IMR-90 (cell line): ENCODE measurements around the gene PRKN. TPM values are rescaled to one million over a fixed set of nuclear protein-coding genes. Genes with fewer than 3 reads are reported as not detected.

Source experiments
- ATAC-seq: fragments of 200-7000 bp; cut with Tn5 transposase; 2 replicates; pipeline ENCODE4 v1.9.1; 2020; ENCODE audit warnings: low read depth, mild to moderate bottlenecking, moderate library complexity
- BruUV-seq: library from RNA; stranded (reverse); fragments of 400-500 nt; replicated peaks from 2 replicates; lab custom pipeline; 2021; lab: Mats Ljungman, UMichigan
- CTCF ChIA-PET: fragments of 300-600 bp; formaldehyde crosslinking; extraction: SDS; loops from one replicate; lab custom pipeline; 2021; ENCODE audit warnings: antibody characterized with exemption; lab: Yijun Ruan, JAX
- POLR2A ChIA-PET: fragments of 300-600 bp; sonication (Branson Sonifier 250); formaldehyde crosslinking; loops from one replicate; lab custom pipeline; 2022; ENCODE audit warnings: antibody characterized with exemption; ENCODE audit not compliant: unreplicated experiment; lab: Charles Lee
- DNase-seq: peaks from one replicate; pipeline ENCODE4 v3.0.0; 2013
- H2AFZ ChIP-seq: replicated peaks from 2 replicates; pipeline ENCODE3; 2013; ENCODE audit warnings: low read length, mild to moderate bottlenecking; ENCODE audit not compliant: poor library complexity
- H2AK5ac ChIP-seq: 2 replicates; pipeline ENCODE4 v1.6.1; 2013; ENCODE audit warnings: low read depth, low read length, inconsistent platforms
- H2AK9ac ChIP-seq: replicated peaks from 2 replicates; pipeline ENCODE3; 2013; ENCODE audit warnings: mild to moderate bottlenecking, low read depth, low read length, moderate library complexity; ENCODE audit not compliant: poor library complexity
- H2BK120ac ChIP-seq: 2 replicates; pipeline ENCODE4 v1.6.1; 2013; ENCODE audit warnings: low read depth, low read length, inconsistent platforms
- H2BK15ac ChIP-seq: 3 replicates; pipeline ENCODE4 v1.6.1; 2013; ENCODE audit warnings: low read depth, low read length, inconsistent platforms
- H2BK20ac ChIP-seq: 2 replicates; pipeline ENCODE4 v1.6.1; 2013; ENCODE audit warnings: low read depth, mild to moderate bottlenecking, inconsistent platforms, low read length, moderate library complexity
- H2BK5ac ChIP-seq: 2 replicates; pipeline ENCODE4 v1.6.1; 2013; ENCODE audit warnings: mild to moderate bottlenecking, low read depth, low read length, inconsistent platforms; ENCODE audit not compliant: poor library complexity, severe bottlenecking
- H3K14ac ChIP-seq: replicated peaks from 2 replicates; pipeline ENCODE4 v1.6.1; 2013; ENCODE audit warnings: low read depth, low read length, inconsistent platforms
- H3K18ac ChIP-seq: 2 replicates; pipeline ENCODE4 v1.6.1; 2013; ENCODE audit warnings: low read depth, low read length, control low read depth
- H3K23ac ChIP-seq: 2 replicates; pipeline ENCODE4 v1.6.1; 2013; ENCODE audit warnings: low read depth, low read length, inconsistent platforms
- H3K27ac ChIP-seq: 2 replicates; pipeline ENCODE4 v1.5.1; 2013; ENCODE audit warnings: mild to moderate bottlenecking, control low read depth, low read length; ENCODE audit not compliant: insufficient read depth
- H3K27me3 ChIP-seq: 2 replicates; pipeline ENCODE4 v1.6.1; 2013; ENCODE audit warnings: low read length; ENCODE audit not compliant: control insufficient read depth, insufficient read depth
- H3K36me3 ChIP-seq: 2 replicates; pipeline ENCODE4 v1.6.1; 2013; ENCODE audit warnings: low read length, mixed read lengths; ENCODE audit not compliant: control insufficient read depth, insufficient read depth
- H3K4ac ChIP-seq: 2 replicates; pipeline ENCODE4 v1.6.1; 2013; ENCODE audit warnings: low read depth, low read length, inconsistent platforms
- H3K4me1 ChIP-seq: 2 replicates; pipeline ENCODE4 v1.6.1; 2013; ENCODE audit warnings: low read length, mixed read lengths; ENCODE audit not compliant: control insufficient read depth, insufficient read depth
- H3K4me2 ChIP-seq: 2 replicates; pipeline ENCODE4 v1.6.1; 2013; ENCODE audit warnings: low read depth, mild to moderate bottlenecking, control low read depth, low read length, moderate library complexity
- H3K4me3 ChIP-seq: 2 replicates; pipeline ENCODE4 v1.5.1; 2013; ENCODE audit warnings: low read depth, mild to moderate bottlenecking, control low read depth, low read length, moderate library complexity; ENCODE audit not compliant: insufficient read depth
- H3K56ac ChIP-seq: 2 replicates; pipeline ENCODE4 v1.6.1; 2013; ENCODE audit warnings: low read length, inconsistent platforms; ENCODE audit not compliant: insufficient read depth; ENCODE audit errors: extremely low read depth
- H3K79me1 ChIP-seq, 2 experiments: 2 replicates each; pipeline ENCODE4 v1.6.1; 2013; ENCODE audit warnings: low read length in 2 of 2, inconsistent platforms in 1 of 2, low read depth in 1 of 2
- H3K9ac ChIP-seq: 2 replicates; pipeline ENCODE4 v1.6.1; 2013; ENCODE audit warnings: low read depth, low read length, control low read depth
- H3K9me1 ChIP-seq: 2 replicates; pipeline ENCODE4 v1.6.1; 2013; ENCODE audit warnings: low read length, inconsistent platforms; ENCODE audit not compliant: insufficient read depth
- H3K9me3 ChIP-seq: 2 replicates; pipeline ENCODE4 v1.6.1; 2013; ENCODE audit warnings: low read length; ENCODE audit not compliant: control insufficient read depth, insufficient read depth
- H4K20me1 ChIP-seq: 2 replicates; pipeline ENCODE4 v1.6.1; 2013; ENCODE audit warnings: low read length, inconsistent platforms; ENCODE audit not compliant: insufficient read depth
- H4K5ac ChIP-seq: 2 replicates; pipeline ENCODE4 v1.6.1; 2013; ENCODE audit warnings: mild to moderate bottlenecking, low read depth, low read length, control low read depth
- H4K8ac ChIP-seq, 2 experiments: 2 replicates each; pipeline ENCODE4 v1.6.1; 2013; ENCODE audit warnings: low read depth in 2 of 2, low read length in 2 of 2, control low read depth in 1 of 2, inconsistent platforms in 1 of 2
- H4K91ac ChIP-seq: 2 replicates; pipeline ENCODE4 v1.6.1; 2013; ENCODE audit warnings: low read depth, low read length, inconsistent platforms; ENCODE audit not compliant: insufficient read depth
- BHLHE40 ChIP-seq: fragments of 150-350 bp; IDR thresholded peaks from 2 replicates; pipeline ENCODE4 v1.6.1; 2016; ENCODE audit warnings: mild to moderate bottlenecking, low read depth, low read length
- CEBPB ChIP-seq: IDR thresholded peaks from 2 replicates; pipeline ENCODE4 v1.6.1; 2012; ENCODE audit warnings: low read depth, low read length, improper control_type of control experiment
- CHD1 ChIP-seq: IDR thresholded peaks from 2 replicates; pipeline ENCODE4 v1.6.1; 2012; ENCODE audit warnings: low read depth, low read length, improper control_type of control experiment
- ELK1 ChIP-seq: fragments of 150-350 bp; IDR thresholded peaks from 2 replicates; pipeline ENCODE4 v1.6.1; 2016; ENCODE audit warnings: low read depth, mild to moderate bottlenecking, low read length, moderate library complexity, borderline replicate concordance
- FOS ChIP-seq: fragments of 150-350 bp; IDR thresholded peaks from 2 replicates; pipeline ENCODE4 v1.6.1; 2016; ENCODE audit warnings: low read depth, low read length
- MAFK ChIP-seq: IDR thresholded peaks from 2 replicates; pipeline ENCODE4 v1.6.1; 2012; ENCODE audit warnings: low read depth, low read length, improper control_type of control experiment
- MAZ ChIP-seq: IDR thresholded peaks from 2 replicates; pipeline ENCODE4 v1.6.1; 2012; ENCODE audit warnings: low read depth, mild to moderate bottlenecking, low read length, improper control_type of control experiment, moderate library complexity, borderline replicate concordance
- MXI1 ChIP-seq: IDR thresholded peaks from 2 replicates; pipeline ENCODE4 v1.6.1; 2012; ENCODE audit warnings: low read depth, mild to moderate bottlenecking, low read length, moderate library complexity, borderline replicate concordance
- NFE2L2 ChIP-seq: fragments of 150-350 bp; IDR thresholded peaks from 2 replicates; pipeline ENCODE4 v1.6.1; 2016; ENCODE audit warnings: low read depth, mild to moderate bottlenecking, low read length
- POLR2A ChIP-seq: IDR thresholded peaks from 2 replicates; pipeline ENCODE4 v1.6.1; 2012; ENCODE audit warnings: mild to moderate bottlenecking, low read depth, low read length
- RAD21 ChIP-seq: IDR thresholded peaks from 2 replicates; pipeline ENCODE4 v1.6.1; 2012; ENCODE audit warnings: low read length, improper control_type of control experiment
- RCOR1 ChIP-seq: IDR thresholded peaks from 2 replicates; pipeline ENCODE4 v1.6.1; 2012; ENCODE audit warnings: mild to moderate bottlenecking, low read length, improper control_type of control experiment; ENCODE audit not compliant: insufficient replicate concordance
- RFX5 ChIP-seq: IDR thresholded peaks from 2 replicates; pipeline ENCODE4 v1.8.0; 2012; ENCODE audit warnings: low read depth, mild to moderate bottlenecking, low read length, moderate library complexity
- SMC3 ChIP-seq: fragments of 150-350 bp; IDR thresholded peaks from 2 replicates; pipeline ENCODE4 v1.6.1; 2016; ENCODE audit warnings: low read depth, mild to moderate bottlenecking, antibody characterized with exemption, low read length, moderate library complexity
- dilution Hi-C: fragments of 300-500 bp; cut with HindIII; formaldehyde crosslinking; loops from one replicate; pipeline ENCODE4 v1.14.3; 2018; ENCODE audit warnings: low sequenced_read_pairs; ENCODE audit not compliant: unreplicated experiment
- in situ Hi-C: fragments of 300-500 bp; cut with MboI; formaldehyde crosslinking; loops from 3 replicates; pipeline ENCODE4 v1.14.3; 2019; ENCODE audit warnings: low sequenced_read_pairs, inconsistent platforms, mixed read lengths
- intact Hi-C: fragments of 100-400 bp; cut with micrococcal nuclease; formaldehyde crosslinking; loops from 2 replicates; pipeline ENCODE4 v1.10.0; 2022
- polyA plus RNA-seq, 3 experiments: library from polyadenylated mRNA; depleted of rRNA; stranded (reverse); fragments of >200 nt; gene quantifications; 2 replicates each; pipeline ENCODE4 v1.2.3, GENCODE V29; 2012; ENCODE audit warnings: low replicate concordance in 1 of 3
- total RNA-seq: library from RNA; depleted of rRNA; stranded (reverse); fragments of >200 nt; gene quantifications from 2 replicates; pipeline ENCODE4 v1.2.3, GENCODE V29; 2012
- TF ChIP-seq, protein P1 (sequence below): conservative IDR thresholded peaks from 2 replicates; pipeline ENCODE4 v1.5.1; 2012; ENCODE audit warnings: mild to moderate bottlenecking, low read depth, low read length, improper control_type of control experiment
- TF ChIP-seq, protein P2 (sequence below): fragments of 150-350 bp; IDR thresholded peaks from 2 replicates; pipeline ENCODE4 v1.6.1; 2017; ENCODE audit warnings: mild to moderate bottlenecking, antibody characterized with exemption, low read length, low read depth

PRKN gene
- total and polyA plus RNA-seq, 2 of the 4 experiments (the other 2 are of a cell fraction) = 0.15 to 0.18 TPM

DNA sequence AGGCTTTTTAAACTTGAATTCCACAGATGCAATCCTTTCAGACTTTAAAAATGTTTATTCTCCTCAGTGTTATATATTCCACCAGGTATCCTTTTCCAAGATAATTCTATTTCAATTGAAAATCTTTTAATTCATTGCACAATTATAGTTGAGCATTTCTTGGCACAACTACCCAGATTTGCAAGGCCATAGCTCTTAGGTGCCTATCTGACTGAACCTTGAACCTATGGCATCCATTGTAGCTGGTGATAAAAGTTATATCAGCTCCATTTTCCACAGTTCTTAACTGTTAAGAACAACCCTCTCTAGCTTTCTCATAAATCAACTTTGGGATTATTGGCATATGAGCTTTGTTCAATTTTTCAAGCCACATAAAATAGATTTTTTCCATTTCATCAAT is 42.6 kb upstream of the PRKN start:
- no peak overlapping the region for H4K91ac ChIP-seq
- H2BK20ac ChIP-seq = no peak overlapping the region
- no peak overlapping the region for H2AK5ac ChIP-seq
- peaks cover 5% of the 10 kb centered on the region for H3K9me3 ChIP-seq
- H3K36me3 ChIP-seq = no peaks in the 10 kb centered on the region
- no peak overlapping the region for H3K9ac ChIP-seq
- H3K18ac ChIP-seq = no peak overlapping the region
- no peak overlapping the region for H3K4me3 ChIP-seq
- H2AK9ac ChIP-seq = no peak overlapping the region
- H4K20me1 ChIP-seq = no peaks in the 10 kb centered on the region
- H3K9me1 ChIP-seq = no peaks in the 10 kb centered on the region
- H3K23ac ChIP-seq = no peak overlapping the region
- in situ Hi-C loops (no loop called here), dilution Hi-C loops (no loop called here), intact Hi-C loops (no loop called here)
- no peak overlapping the region for H3K4ac ChIP-seq
- BruUV-seq = no TSS peak
- no peak overlapping the region for H2BK15ac ChIP-seq
- TF ChIP-seq, protein P1, sequence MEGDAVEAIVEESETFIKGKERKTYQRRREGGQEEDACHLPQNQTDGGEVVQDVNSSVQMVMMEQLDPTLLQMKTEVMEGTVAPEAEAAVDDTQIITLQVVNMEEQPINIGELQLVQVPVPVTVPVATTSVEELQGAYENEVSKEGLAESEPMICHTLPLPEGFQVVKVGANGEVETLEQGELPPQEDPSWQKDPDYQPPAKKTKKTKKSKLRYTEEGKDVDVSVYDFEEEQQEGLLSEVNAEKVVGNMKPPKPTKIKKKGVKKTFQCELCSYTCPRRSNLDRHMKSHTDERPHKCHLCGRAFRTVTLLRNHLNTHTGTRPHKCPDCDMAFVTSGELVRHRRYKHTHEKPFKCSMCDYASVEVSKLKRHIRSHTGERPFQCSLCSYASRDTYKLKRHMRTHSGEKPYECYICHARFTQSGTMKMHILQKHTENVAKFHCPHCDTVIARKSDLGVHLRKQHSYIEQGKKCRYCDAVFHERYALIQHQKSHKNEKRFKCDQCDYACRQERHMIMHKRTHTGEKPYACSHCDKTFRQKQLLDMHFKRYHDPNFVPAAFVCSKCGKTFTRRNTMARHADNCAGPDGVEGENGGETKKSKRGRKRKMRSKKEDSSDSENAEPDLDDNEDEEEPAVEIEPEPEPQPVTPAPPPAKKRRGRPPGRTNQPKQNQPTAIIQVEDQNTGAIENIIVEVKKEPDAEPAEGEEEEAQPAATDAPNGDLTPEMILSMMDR = no peak
- TF ChIP-seq RCOR1 = no peak
- no peak for TF ChIP-seq POLR2A
- no peak for TF ChIP-seq CHD1
- TF ChIP-seq CEBPB = no peak
- TF ChIP-seq SMC3 = no peak
- TF ChIP-seq NFE2L2 = no peak
- no peak for TF ChIP-seq RFX5
- TF ChIP-seq FOS = no peak
- TF ChIP-seq BHLHE40 = no peak
- TF ChIP-seq, protein P2, sequence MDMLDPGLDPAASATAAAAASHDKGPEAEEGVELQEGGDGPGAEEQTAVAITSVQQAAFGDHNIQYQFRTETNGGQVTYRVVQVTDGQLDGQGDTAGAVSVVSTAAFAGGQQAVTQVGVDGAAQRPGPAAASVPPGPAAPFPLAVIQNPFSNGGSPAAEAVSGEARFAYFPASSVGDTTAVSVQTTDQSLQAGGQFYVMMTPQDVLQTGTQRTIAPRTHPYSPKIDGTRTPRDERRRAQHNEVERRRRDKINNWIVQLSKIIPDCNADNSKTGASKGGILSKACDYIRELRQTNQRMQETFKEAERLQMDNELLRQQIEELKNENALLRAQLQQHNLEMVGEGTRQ = no peak
- TF ChIP-seq MAFK = no peak
- TF ChIP-seq MAZ = no peak
- TF ChIP-seq ELK1 = no peak
- no peak for TF ChIP-seq RAD21
- no peak for TF ChIP-seq MXI1
- DNase-seq (no peak), ATAC-seq (no peak)
- no peak overlapping the region for H2AFZ ChIP-seq
- no peaks in the 10 kb centered on the region for H3K4me1 ChIP-seq
- no peak overlapping the region for H3K56ac ChIP-seq
- H3K27me3 ChIP-seq = no peaks in the 10 kb centered on the region
- no peak overlapping the region for H3K4me2 ChIP-seq
- no peak overlapping the region for H2BK5ac ChIP-seq
- H3K79me1 ChIP-seq = no peaks in the 10 kb centered on the region
- H4K5ac ChIP-seq = no peak overlapping the region
- CTCF ChIA-PET = no interaction called here
- no peak overlapping the region for H4K8ac ChIP-seq
- no peak overlapping the region for H3K27ac ChIP-seq
- POLR2A ChIA-PET = no interaction called here
- H3K14ac ChIP-seq = no peak overlapping the region
- no peak overlapping the region for H2BK120ac ChIP-seq
